ENCODE data around the gene MTG2. TPM values are rescaled to one million over a fixed set of nuclear protein-coding genes. Genes with fewer than 3 reads are reported as not detected.

Gene MTG2
- total and polyA plus RNA-seq, 4 donors = 18.3 to 35.5 (median 28.5) TPM

- H3K27me3 ChIP-seq (ENCODE audit: control insufficient read depth in 3 of 3, insufficient read depth in 3 of 3, low read length in 2 of 3) = peaks cover 0 to 17% (median 2%) of the 10 kb centered on the region in 3 donors
- ATAC-seq (ENCODE audit: insufficient read depth, low FRiP score) (no peak), DNase-seq (no peak)
- H3K27ac ChIP-seq (ENCODE audit: low read depth in 1 of 2, low read length in 1 of 2) = no peak overlapping the region
- peaks cover 0 to 2% (median 0%) of the 10 kb centered on the region in 5 donors for H3K4me1 ChIP-seq (ENCODE audit: control insufficient read depth in 5 of 5, insufficient read depth in 5 of 5, low read length in 5 of 5)
- no peaks in the 10 kb centered on the region for H3K36me3 ChIP-seq (ENCODE audit: control insufficient read depth in 4 of 4, insufficient read depth in 4 of 4, low read length in 4 of 4)
- TF ChIP-seq, protein P1, sequence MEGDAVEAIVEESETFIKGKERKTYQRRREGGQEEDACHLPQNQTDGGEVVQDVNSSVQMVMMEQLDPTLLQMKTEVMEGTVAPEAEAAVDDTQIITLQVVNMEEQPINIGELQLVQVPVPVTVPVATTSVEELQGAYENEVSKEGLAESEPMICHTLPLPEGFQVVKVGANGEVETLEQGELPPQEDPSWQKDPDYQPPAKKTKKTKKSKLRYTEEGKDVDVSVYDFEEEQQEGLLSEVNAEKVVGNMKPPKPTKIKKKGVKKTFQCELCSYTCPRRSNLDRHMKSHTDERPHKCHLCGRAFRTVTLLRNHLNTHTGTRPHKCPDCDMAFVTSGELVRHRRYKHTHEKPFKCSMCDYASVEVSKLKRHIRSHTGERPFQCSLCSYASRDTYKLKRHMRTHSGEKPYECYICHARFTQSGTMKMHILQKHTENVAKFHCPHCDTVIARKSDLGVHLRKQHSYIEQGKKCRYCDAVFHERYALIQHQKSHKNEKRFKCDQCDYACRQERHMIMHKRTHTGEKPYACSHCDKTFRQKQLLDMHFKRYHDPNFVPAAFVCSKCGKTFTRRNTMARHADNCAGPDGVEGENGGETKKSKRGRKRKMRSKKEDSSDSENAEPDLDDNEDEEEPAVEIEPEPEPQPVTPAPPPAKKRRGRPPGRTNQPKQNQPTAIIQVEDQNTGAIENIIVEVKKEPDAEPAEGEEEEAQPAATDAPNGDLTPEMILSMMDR (IDR thresholded peaks at IDR 0.05; ENCODE audit: control extremely low read depth, extremely low read depth) = no peak
- no peak overlapping the region for H3K4me3 ChIP-seq
- no peak overlapping the region for H3K9ac ChIP-seq (ENCODE audit: insufficient read depth in 1 of 2, low read length in 2 of 2)
- 69 to 73% methylated on average over 7 of the region's 7 CpGs for WGBS, 2 donors
- H3K9me3 ChIP-seq (ENCODE audit: control insufficient read depth in 4 of 4, insufficient read depth in 3 of 4, low read length in 3 of 4) = peaks cover 0 to 7% (median 0%) of the 10 kb centered on the region in 4 donors
Observed at GRCh38 chr20:62228982-62229545, 46.2 kb downstream of the MTG2 start.

DNA sequence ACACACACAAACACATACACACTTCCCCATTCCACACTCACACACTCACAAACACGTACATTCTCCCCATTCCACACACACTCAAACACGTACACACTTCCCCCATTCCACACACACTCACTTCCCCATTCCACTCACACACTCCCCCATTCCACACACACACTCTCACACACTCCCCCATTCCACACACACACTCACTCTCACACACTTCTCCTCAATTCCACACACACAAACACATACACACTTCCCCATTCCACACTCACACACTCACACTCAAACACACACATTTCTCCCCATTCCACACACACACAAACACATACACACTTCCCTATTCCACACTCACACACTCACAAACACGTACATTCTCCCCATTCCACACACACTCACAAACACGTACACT is 46.8 kb downstream of the MTG2 start:
- TF ChIP-seq, protein P1 (IDR thresholded peaks at IDR 0.05; ENCODE audit: control extremely low read depth, extremely low read depth) = no peak
- H3K4me3 ChIP-seq = no peak overlapping the region
- peaks cover 0 to 2% (median 0%) of the 10 kb centered on the region in 5 donors for H3K4me1 ChIP-seq (ENCODE audit: control insufficient read depth in 5 of 5, insufficient read depth in 5 of 5, low read length in 5 of 5)
- peaks cover 0 to 13% (median 2%) of the 10 kb centered on the region in 3 donors for H3K27me3 ChIP-seq (ENCODE audit: control insufficient read depth in 3 of 3, insufficient read depth in 3 of 3, low read length in 2 of 3)
- 32 to 65% methylated on average over 4 of the region's 4 CpGs for WGBS, 2 donors
- H3K9me3 ChIP-seq (ENCODE audit: control insufficient read depth in 4 of 4, insufficient read depth in 3 of 4, low read length in 3 of 4) = peaks cover 0 to 4% (median 0%) of the 10 kb centered on the region in 4 donors
- no peaks in the 10 kb centered on the region for H3K36me3 ChIP-seq (ENCODE audit: control insufficient read depth in 4 of 4, insufficient read depth in 4 of 4, low read length in 4 of 4)
- no peak overlapping the region for H3K27ac ChIP-seq (ENCODE audit: low read depth in 1 of 2, low read length in 1 of 2)
- ATAC-seq (ENCODE audit: insufficient read depth, low FRiP score) = no peak
- no peak for DNase-seq
- H3K9ac ChIP-seq (ENCODE audit: insufficient read depth in 1 of 2, low read length in 2 of 2) = no peak overlapping the region

DNA sequence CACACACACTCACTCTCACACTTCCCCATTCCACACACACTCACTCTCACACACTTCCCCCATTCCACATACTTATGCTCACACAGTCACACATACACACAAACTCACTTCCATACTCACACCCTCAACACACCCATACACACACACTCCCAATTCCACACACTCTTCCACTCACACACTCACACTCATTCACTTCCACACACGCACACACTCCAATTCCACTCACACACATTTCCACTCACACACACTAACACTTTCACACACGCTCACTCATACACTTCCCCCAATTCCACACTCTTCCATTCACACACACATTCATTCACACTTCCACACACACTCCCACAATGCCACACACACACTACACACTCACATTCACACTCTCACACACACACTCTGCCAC is 47.4 kb downstream of the MTG2 start:
- DNase-seq (no peak), ATAC-seq (ENCODE audit: insufficient read depth, low FRiP score) (no peak)
- Histone ChIP-seq H3K4me1 (ENCODE audit: control insufficient read depth in 5 of 5, insufficient read depth in 5 of 5, low read length in 5 of 5) (peaks cover 0 to 4% (median 0%) of the 10 kb centered on the region in 5 donors), H3K9ac (ENCODE audit: insufficient read depth in 1 of 2, low read length in 2 of 2) (no peak overlapping the region), H3K27me3 (ENCODE audit: control insufficient read depth in 3 of 3, insufficient read depth in 3 of 3, low read length in 2 of 3) (peaks cover 0 to 8% (median 2%) of the 10 kb centered on the region in 3 donors), H3K27ac (ENCODE audit: low read depth in 1 of 2, low read length in 1 of 2) (no peak overlapping the region), H3K9me3 (ENCODE audit: control insufficient read depth in 4 of 4, insufficient read depth in 3 of 4, low read length in 3 of 4) (peaks cover 0 to 4% (median 0%) of the 10 kb centered on the region in 4 donors), H3K4me3 (no peak overlapping the region), H3K36me3 (ENCODE audit: control insufficient read depth in 4 of 4, insufficient read depth in 4 of 4, low read length in 4 of 4) (no peaks in the 10 kb centered on the region)
- 95 to 98% methylated on average over 2 of the region's 2 CpGs for WGBS, 2 donors
- TF ChIP-seq, protein P1 (IDR thresholded peaks at IDR 0.05; ENCODE audit: control extremely low read depth, extremely low read depth) = no peak

All from lung (tissue), 12 donors.